Right lobe of liver (tissue), 6 donors: Measurements from ENCODE around the gene CUX1. TPM values are rescaled to one million over a fixed set of nuclear protein-coding genes. Genes with fewer than 3 reads are reported as not detected.

Experiments
- ATAC-seq, 4 donors: fragments of 200-7000 bp; cut with Tn5 transposase; one replicate each; pipeline ENCODE4 v1.9.1; 2020; ENCODE audit warnings: mild to moderate bottlenecking in 4 of 4, moderate library complexity in 4 of 4
- DNase-seq, 3 donors: peaks; one replicate each; pipeline ENCODE4 v3.0.0-alpha.2; 2020
- H3K27ac ChIP-seq, 3 donors: fragments of 200-600 bp; one replicate each; pipeline ENCODE4 v1.8.0; 2022
- H3K27me3 ChIP-seq, 2 donors: fragments of 200-600 bp; one replicate each; pipeline ENCODE4 v1.8.0; 2022
- H3K36me3 ChIP-seq, 4 donors: fragments of 200-600 bp; sonication (generic) in 1 of 4; one replicate each; pipeline versions ENCODE4 v1.5.1 to v1.8.0; 2017 to 2022; ENCODE audit warnings: control low read depth in 1 of 4
- H3K4me1 ChIP-seq, 4 donors: fragments of 200-600 bp; sonication (generic) in 1 of 4; one replicate each; pipeline versions ENCODE4 v1.5.1 to v1.8.0; 2017 to 2022; ENCODE audit warnings: control low read depth in 1 of 4
- H3K4me3 ChIP-seq, 3 donors: fragments of 200-600 bp; one replicate each; pipeline ENCODE4 v1.8.0; 2022
- H3K9me3 ChIP-seq, 4 donors: fragments of 200-600 bp; sonication (generic) in 1 of 4; one replicate each; pipeline versions ENCODE4 v1.5.1 to v1.8.0; 2017 to 2022; ENCODE audit warnings: control low read depth in 1 of 4
- POLR2A ChIP-seq: fragments of 450-650 bp; IDR thresholded peaks from one replicate; pipeline ENCODE4 v1.6.1; 2017; ENCODE audit warnings: antibody characterized with exemption, mild to moderate bottlenecking
- WGBS: methylation state at CpG from one replicate; pipeline ENCODE4 v1.1.6; 2018; ENCODE audit warnings: low coverage, low lambda C conversion rate; ENCODE audit not compliant: insufficient coverage; ENCODE audit errors: missing lambda C conversion rate; 5-methylcytosine and 5-hydroxymethylcytosine counted together
- intact Hi-C, 2 donors: fragments of 100-400 bp; cut with DNase I; formaldehyde crosslinking; loops; one replicate each; pipeline versions ENCODE4 v1.11.2 to v1.14.1; 2022
- total RNA-seq, 6 experiments: library from RNA; depleted of rRNA in 2 of 6; stranded (reverse); fragments of >200 nt in 2 of 6; fragmentation: NEBNext Ultra II Directional in 3 of 6; extraction: Animal tissue kit (Norgen Biotek cat#: 25700) in 3 of 6; gene quantifications; one replicate each; pipeline versions ENCODE4 v1.1.0 to v1.2.4, GENCODE V29; 2016 to 2023
- TF ChIP-seq, protein P1 (sequence below), 4 donors: fragments of 200-600 bp in 3 of 4; fragments of 450-650 bp in 1 of 4; IDR thresholded peaks; one replicate each; pipeline versions ENCODE4 v1.5.1 to v1.8.0; 2016 to 2022; ENCODE audit warnings: antibody characterized with exemption in 4 of 4, mild to moderate bottlenecking in 2 of 4
- donor health status: DM: no; HTN: yes; CAD: no.
- donor health status: DM: no; HTN: no; CAD: no.
- donor health status: DM: no; HTN: no; CAD: no.
- donor health status: DM: no; HTN: yes; CAD: no.
- donor health status: DM: no; HTN: yes; CAD: no.

CUX1 gene
- total RNA-seq, 6 experiments from 2014 or later: 34.3 to 53.1 (median 40.6) TPM

DNA sequence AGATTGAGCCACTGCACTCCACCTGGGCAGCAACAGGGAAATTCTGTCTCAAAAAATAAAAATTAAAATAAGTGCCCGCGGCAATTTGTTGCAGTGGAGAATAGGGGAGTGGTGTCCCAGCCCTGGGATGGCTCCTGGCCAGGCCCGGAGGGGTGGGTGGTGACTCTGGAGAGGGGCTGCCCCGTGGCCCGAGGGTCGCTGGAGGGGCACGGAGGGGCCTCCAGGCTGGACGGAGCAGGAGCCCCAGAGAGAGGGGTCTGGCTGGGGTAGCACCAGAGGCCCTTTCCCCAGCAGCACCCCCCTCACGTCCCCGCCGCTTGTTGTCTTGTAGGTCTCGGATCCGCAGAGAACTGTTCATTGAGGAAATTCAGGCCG lies 430.6 kb downstream of the CUX1 start:
- 100% methylated on average over 2 of the region's 14 CpGs for WGBS
- DNase-seq: no peak

DNA sequence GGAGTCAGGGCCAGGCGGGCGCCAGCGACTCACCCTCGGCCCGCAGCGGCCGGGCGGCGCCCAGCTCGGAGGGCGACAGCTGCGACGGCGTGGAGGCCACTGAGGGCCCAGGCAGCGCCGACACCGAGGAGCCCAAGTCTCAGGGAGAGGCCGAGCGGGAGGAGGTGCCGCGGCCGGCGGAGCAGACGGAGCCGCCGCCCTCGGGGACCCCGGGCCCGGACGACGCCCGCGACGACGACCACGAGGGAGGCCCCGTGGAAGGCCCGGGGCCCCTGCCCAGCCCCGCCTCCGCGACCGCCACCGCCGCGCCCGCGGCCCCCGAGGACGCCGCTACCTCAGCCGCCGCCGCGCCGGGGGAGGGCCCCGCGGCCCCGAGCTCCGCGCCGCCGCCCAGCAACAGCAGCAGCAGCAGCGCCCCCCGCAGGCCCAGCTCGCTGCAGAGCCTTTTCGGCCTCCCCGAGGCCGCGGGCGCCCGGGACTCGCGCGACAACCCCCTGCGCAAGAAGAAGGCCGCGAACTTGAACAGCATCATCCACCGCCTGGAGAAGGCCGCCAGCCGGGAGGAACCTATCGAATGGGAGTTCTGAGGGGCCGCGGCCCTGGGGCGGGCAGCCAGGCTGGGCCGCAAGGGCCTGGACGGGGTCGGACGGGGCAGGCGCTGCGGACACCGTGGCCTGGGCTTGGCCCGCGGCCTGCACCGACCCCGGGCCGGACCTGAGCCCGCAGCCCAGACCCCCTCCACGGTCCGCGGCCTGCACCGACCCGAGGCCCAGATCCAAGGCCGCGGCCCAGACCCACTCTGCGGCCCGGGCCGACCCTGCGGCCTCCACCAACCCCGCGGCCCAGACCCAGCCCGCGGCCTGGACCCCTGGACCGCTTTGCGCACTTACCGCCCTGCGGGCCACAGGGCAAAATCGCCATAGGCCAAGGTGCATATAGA lies 431.3 kb downstream of the CUX1 start:
- no peak for TF ChIP-seq POLR2A
- TF ChIP-seq, protein P1, sequence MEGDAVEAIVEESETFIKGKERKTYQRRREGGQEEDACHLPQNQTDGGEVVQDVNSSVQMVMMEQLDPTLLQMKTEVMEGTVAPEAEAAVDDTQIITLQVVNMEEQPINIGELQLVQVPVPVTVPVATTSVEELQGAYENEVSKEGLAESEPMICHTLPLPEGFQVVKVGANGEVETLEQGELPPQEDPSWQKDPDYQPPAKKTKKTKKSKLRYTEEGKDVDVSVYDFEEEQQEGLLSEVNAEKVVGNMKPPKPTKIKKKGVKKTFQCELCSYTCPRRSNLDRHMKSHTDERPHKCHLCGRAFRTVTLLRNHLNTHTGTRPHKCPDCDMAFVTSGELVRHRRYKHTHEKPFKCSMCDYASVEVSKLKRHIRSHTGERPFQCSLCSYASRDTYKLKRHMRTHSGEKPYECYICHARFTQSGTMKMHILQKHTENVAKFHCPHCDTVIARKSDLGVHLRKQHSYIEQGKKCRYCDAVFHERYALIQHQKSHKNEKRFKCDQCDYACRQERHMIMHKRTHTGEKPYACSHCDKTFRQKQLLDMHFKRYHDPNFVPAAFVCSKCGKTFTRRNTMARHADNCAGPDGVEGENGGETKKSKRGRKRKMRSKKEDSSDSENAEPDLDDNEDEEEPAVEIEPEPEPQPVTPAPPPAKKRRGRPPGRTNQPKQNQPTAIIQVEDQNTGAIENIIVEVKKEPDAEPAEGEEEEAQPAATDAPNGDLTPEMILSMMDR (IDR thresholded peaks at IDR 0.05): no peak
- ATAC-seq: peak in 1 of 4 donors; percentile 18
- DNase-seq: no peak
- intact Hi-C loops: no loop called here
- Histone ChIP-seq H3K27ac (no peak overlapping the region), H3K4me1 (peaks cover 0 to 14% (median 1%) of the 10 kb centered on the region in 4 donors), H3K36me3 (peaks cover 0 to 14% (median 0%) of the 10 kb centered on the region in 4 donors), H3K27me3 (no peaks in the 10 kb centered on the region), H3K9me3 (no peaks in the 10 kb centered on the region), H3K4me3 (no peak overlapping the region)
- 87% methylated on average over 3 of the region's 117 CpGs for WGBS

More for the DNA sequence above, 430.6 kb downstream of the CUX1 start:
- H3K9me3 ChIP-seq: no peaks in the 10 kb centered on the region
- no peak for TF ChIP-seq POLR2A
- TF ChIP-seq, protein P1 (IDR thresholded peaks at IDR 0.05): no peak
- intact Hi-C loops: no loop called here
- H3K27me3 ChIP-seq: no peaks in the 10 kb centered on the region
- no peak overlapping the region for H3K27ac ChIP-seq
- peak in 1 of 4 donors; percentile 22 for ATAC-seq
- H3K36me3 ChIP-seq: peaks cover 0 to 18% (median 0%) of the 10 kb centered on the region in 4 donors
- no peak overlapping the region for H3K4me3 ChIP-seq
- H3K4me1 ChIP-seq: peaks cover 0 to 7% (median 0%) of the 10 kb centered on the region in 4 donors

DNA sequence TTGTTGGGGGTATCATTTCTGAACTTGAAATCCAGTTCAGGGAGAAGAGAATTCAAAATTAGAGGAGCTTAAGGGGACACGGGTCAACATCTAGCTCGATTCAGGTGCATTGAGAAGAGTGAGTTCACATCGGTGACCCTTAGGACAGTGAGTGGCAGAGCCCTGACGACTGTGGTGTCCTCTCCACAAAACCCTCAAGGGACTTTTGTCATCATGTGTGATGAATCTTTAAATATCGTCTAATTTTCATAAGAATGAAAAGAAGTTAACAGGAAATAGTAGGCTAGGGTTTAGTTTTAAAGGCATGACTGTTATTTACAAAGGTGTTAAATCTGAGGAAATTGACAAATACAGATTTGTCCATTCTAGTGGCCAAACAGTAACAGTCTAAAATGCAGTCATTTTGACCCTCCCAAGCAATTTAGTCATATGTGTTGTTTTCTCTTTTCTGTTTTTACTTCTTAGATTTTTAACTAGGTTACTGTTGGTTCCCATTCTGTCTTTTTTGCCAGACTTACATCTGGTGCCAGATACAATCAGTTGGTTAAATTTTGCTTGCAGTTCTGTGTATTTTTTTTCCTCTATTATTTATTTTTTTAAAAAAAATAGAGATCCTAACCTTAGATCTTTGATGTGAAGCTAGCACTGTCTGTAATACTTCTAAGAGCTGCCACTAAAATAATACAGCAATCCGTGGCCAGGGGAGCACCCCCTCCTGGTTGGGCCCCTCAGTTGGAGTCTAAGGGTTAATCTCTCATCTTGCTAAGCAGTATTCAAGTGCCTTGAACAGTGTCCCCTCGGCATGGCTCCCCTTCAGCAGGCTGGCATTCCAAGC lies 434.3 kb downstream of the CUX1 start:
- Histone ChIP-seq H3K9me3 (no peaks in the 10 kb centered on the region), H3K27ac (no peak overlapping the region), H3K4me1 (peaks cover 0 to 17% (median 1%) of the 10 kb centered on the region in 4 donors), H3K27me3 (no peaks in the 10 kb centered on the region), H3K36me3 (peaks cover 0 to 8% (median 0%) of the 10 kb centered on the region in 4 donors), H3K4me3 (no peak overlapping the region)
- intact Hi-C loops: no loop called here
- whole genome bisulfite sequencing: 76% methylated on average over 7 of the region's 7 CpGs
- TF ChIP-seq POLR2A: no peak
- TF ChIP-seq, protein P1 (IDR thresholded peaks at IDR 0.05): no peak
- DNase-seq (no peak), ATAC-seq (no peak)

DNA sequence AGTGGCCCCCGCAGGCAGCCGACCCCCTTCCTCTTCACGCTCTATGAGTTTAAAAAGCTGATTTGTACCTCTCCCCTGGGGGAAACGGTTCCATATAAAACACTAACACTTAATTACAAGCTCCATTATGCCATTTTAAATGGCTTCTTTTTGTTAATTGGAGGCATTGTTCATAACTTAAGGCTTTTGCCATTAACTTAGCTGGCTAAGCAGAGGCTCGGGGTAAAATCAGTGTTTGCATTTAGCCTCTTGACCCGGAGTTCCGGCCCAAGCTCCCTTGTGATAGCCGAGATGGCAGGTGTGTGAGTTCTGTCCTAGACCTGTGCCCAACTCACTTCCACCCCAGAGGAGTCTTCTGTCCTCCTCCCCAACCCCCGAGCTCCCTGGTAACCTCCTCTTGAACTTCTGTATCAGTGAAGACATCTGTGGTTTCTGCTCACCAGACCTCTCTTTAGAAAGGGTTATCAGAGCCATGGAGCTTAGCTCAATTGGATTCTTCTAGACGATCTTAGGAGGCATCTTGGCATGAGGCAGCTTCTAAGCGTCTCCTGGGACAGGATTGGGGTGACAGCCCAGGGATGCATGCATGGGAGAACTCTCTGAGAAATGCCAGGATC lies 435.0 kb downstream of the CUX1 start:
- ATAC-seq: no peak
- Histone ChIP-seq H3K27me3 (no peaks in the 10 kb centered on the region), H3K27ac (peak overlapping the region in 1 of 3 donors; percentile 57), H3K4me1 (peaks cover 0 to 20% (median 1%) of the 10 kb centered on the region in 4 donors), H3K9me3 (no peaks in the 10 kb centered on the region), H3K4me3 (no peak overlapping the region), H3K36me3 (peaks cover 0 to 8% (median 0%) of the 10 kb centered on the region in 4 donors)
- WGBS: 77% methylated on average over 9 of the region's 11 CpGs
- no peak for TF ChIP-seq POLR2A
- TF ChIP-seq, protein P1 (IDR thresholded peaks at IDR 0.05): no peak
- intact Hi-C loops: no loop called here
- no peak for DNase-seq
